Neural cell (in vitro differentiated cells): Measurements from ENCODE around the gene DCAF7. TPM values are rescaled to one million over a fixed set of nuclear protein-coding genes. Genes with fewer than 3 reads are reported as not detected.

Experiments
- H2AFZ ChIP-seq: fragments of 200-600, 300-800 bp; sonication (generic), shearing (Covaris generic); 2 replicates; pipeline ENCODE4 v1.6.0; 2014; ENCODE audit warnings: low read depth, mild to moderate bottlenecking, antibody characterized with exemption, low read length, moderate library complexity
- H3F3A ChIP-seq: fragments of 200-600 bp; shearing (Covaris generic); 2 replicates; pipeline ENCODE4 v1.6.1; 2016; ENCODE audit warnings: mild to moderate bottlenecking, moderate library complexity, mixed read lengths, antibody characterized with exemption, low read length; ENCODE audit not compliant: insufficient read depth, poor library complexity, severe bottlenecking
- H3K27ac ChIP-seq: fragments of 200-600, 300-800 bp; sonication (generic), shearing (Covaris generic); 2 replicates; pipeline ENCODE4 v1.5.1; 2014; ENCODE audit warnings: mild to moderate bottlenecking, low read length, moderate library complexity
- H3K27me3 ChIP-seq: fragments of 300-800, 200-600 bp; sonication (generic), shearing (Covaris generic); 2 replicates; pipeline ENCODE4 v1.6.0; 2014; ENCODE audit warnings: mild to moderate bottlenecking, low read depth, low read length, moderate library complexity; ENCODE audit not compliant: insufficient read depth
- H3K36me3 ChIP-seq: fragments of 300-800, 200-600 bp; sonication (generic), shearing (Covaris generic); 2 replicates; pipeline ENCODE4 v1.5.1; 2014; ENCODE audit warnings: mild to moderate bottlenecking, antibody characterized with exemption, low read length, moderate library complexity; ENCODE audit not compliant: insufficient read depth
- H3K4me2 ChIP-seq: fragments of 300-800, 200-600 bp; sonication (generic), shearing (Covaris generic); 2 replicates; pipeline ENCODE4 v1.6.0; 2014; ENCODE audit warnings: mild to moderate bottlenecking, low read length
- H3K4me3 ChIP-seq: fragments of 300-800, 200-600 bp; sonication (generic), shearing (Covaris generic); 2 replicates; pipeline ENCODE4 v1.5.1; 2014; ENCODE audit warnings: mild to moderate bottlenecking, low read length, moderate library complexity
- H3K79me2 ChIP-seq: fragments of 200-600 bp; shearing (Covaris generic); replicated peaks from 2 replicates; pipeline ENCODE4 v1.6.0; 2014; ENCODE audit warnings: mild to moderate bottlenecking, low read length, moderate library complexity; ENCODE audit not compliant: insufficient read depth
- H3K9ac ChIP-seq: fragments of 300-800, 200-600 bp; sonication (generic), shearing (Covaris generic); 2 replicates; pipeline ENCODE4 v1.6.1; 2016; ENCODE audit warnings: mild to moderate bottlenecking, low read length, mixed read lengths
- H3K9me2 ChIP-seq: fragments of 200-600 bp; shearing (Covaris generic); 2 replicates; pipeline ENCODE4 v1.6.1; 2016; ENCODE audit warnings: mild to moderate bottlenecking, low read length, mixed read lengths; ENCODE audit not compliant: insufficient read depth
- H3K9me3 ChIP-seq: fragments of 200-600, 300-800 bp; sonication (generic), shearing (Covaris generic); 2 replicates; pipeline ENCODE4 v1.6.1; 2016; ENCODE audit warnings: mild to moderate bottlenecking, mixed run types, low read length, moderate library complexity, mixed read lengths
- H4K20me1 ChIP-seq: fragments of 200-600 bp; shearing (Covaris generic); 2 replicates; pipeline ENCODE4 v1.6.1; 2016; ENCODE audit warnings: mild to moderate bottlenecking, mixed run types; ENCODE audit not compliant: insufficient read depth
- CTCF ChIP-seq: fragments of 450-650 bp; IDR thresholded peaks from 2 replicates; pipeline ENCODE4 v1.5.1; 2014; ENCODE audit warnings: antibody characterized with exemption, mild to moderate bottlenecking, moderate library complexity; ENCODE audit not compliant: poor library complexity, severe bottlenecking
- EP300 ChIP-seq: fragments of 450-650 bp; conservative IDR thresholded peaks from 2 replicates; pipeline ENCODE4 v1.6.1; 2014; ENCODE audit warnings: antibody characterized with exemption, mild to moderate bottlenecking, moderate library complexity; ENCODE audit not compliant: poor library complexity, severe bottlenecking
- EZH2 ChIP-seq: fragments of 200-600, 300-800 bp; shearing (Covaris generic), sonication (generic); IDR thresholded peaks from 2 replicates; pipeline ENCODE4 v1.6.1; 2014; ENCODE audit warnings: antibody characterized with exemption, low read length, borderline replicate concordance, mild to moderate bottlenecking; ENCODE audit not compliant: insufficient read depth, poor library complexity, severe bottlenecking
- MXI1 ChIP-seq: fragments of 450-650 bp; conservative IDR thresholded peaks from 2 replicates; pipeline ENCODE4 v1.6.1; 2014; ENCODE audit warnings: antibody characterized with exemption, mild to moderate bottlenecking; ENCODE audit not compliant: poor library complexity, severe bottlenecking
- POLR2AphosphoS5 ChIP-seq: IDR thresholded peaks from 2 replicates; pipeline ENCODE4 v1.6.1; 2012
- RAD21 ChIP-seq: fragments of 450-650 bp; conservative IDR thresholded peaks from 2 replicates; pipeline ENCODE4 v1.6.1; 2014; ENCODE audit warnings: antibody characterized with exemption, mild to moderate bottlenecking, moderate library complexity
- REST ChIP-seq: IDR thresholded peaks from 2 replicates; pipeline ENCODE4 v1.6.1; 2012; ENCODE audit warnings: borderline replicate concordance
- SMC3 ChIP-seq: fragments of 450-650 bp; conservative IDR thresholded peaks from 2 replicates; pipeline ENCODE4 v1.6.1; 2014; ENCODE audit warnings: antibody characterized with exemption, mild to moderate bottlenecking, moderate library complexity; ENCODE audit not compliant: poor library complexity
- TAF1 ChIP-seq: IDR thresholded peaks from 2 replicates; pipeline ENCODE4 v1.6.1; 2012; ENCODE audit warnings: low read depth
- polyA plus RNA-seq: library from polyadenylated mRNA; depleted of rRNA; stranded (reverse); fragments of >200 nt; gene quantifications from 2 replicates; pipeline ENCODE4 v1.2.3, GENCODE V29; 2014

The DCAF7 gene
- polyA plus RNA-seq, 1 donor from 2014 or later = 35.3 TPM

- Histone ChIP-seq H2AFZ (no peak overlapping the region), H3F3A (no peaks in the 10 kb centered on the region), H4K20me1 (no peaks in the 10 kb centered on the region), H3K9ac (no peak overlapping the region), H3K9me2 (no peaks in the 10 kb centered on the region), H3K27ac (no peak overlapping the region), H3K36me3 (no peaks in the 10 kb centered on the region), H3K4me2 (no peak overlapping the region), H3K4me3 (no peak overlapping the region), H3K9me3 (no peaks in the 10 kb centered on the region), H3K79me2 (no peaks in the 10 kb centered on the region), H3K27me3 (peaks cover 23% of the 10 kb centered on the region)
- no peak for TF ChIP-seq EZH2
These were observed 22.1 kb upstream of the DCAF7 start for GRCh38 chr17:63528183-63528582.

GRCh38 chr17:63529711-63530556 is 20.3 kb upstream of the DCAF7 start:
- no peaks in the 10 kb centered on the region for H3K36me3 ChIP-seq
- no peaks in the 10 kb centered on the region for H3F3A ChIP-seq
- H3K9me2 ChIP-seq = no peaks in the 10 kb centered on the region
- no peak overlapping the region for H3K9ac ChIP-seq
- no peaks in the 10 kb centered on the region for H3K79me2 ChIP-seq
- H3K9me3 ChIP-seq = no peaks in the 10 kb centered on the region
- H3K4me2 ChIP-seq = no peak overlapping the region
- no peak overlapping the region for H3K4me3 ChIP-seq
- no peak for TF ChIP-seq REST
- H4K20me1 ChIP-seq = no peaks in the 10 kb centered on the region
- peaks cover 9% of the 10 kb centered on the region for H3K27me3 ChIP-seq
- H3K27ac ChIP-seq = no peak overlapping the region
- H2AFZ ChIP-seq = no peak overlapping the region

DNA sequence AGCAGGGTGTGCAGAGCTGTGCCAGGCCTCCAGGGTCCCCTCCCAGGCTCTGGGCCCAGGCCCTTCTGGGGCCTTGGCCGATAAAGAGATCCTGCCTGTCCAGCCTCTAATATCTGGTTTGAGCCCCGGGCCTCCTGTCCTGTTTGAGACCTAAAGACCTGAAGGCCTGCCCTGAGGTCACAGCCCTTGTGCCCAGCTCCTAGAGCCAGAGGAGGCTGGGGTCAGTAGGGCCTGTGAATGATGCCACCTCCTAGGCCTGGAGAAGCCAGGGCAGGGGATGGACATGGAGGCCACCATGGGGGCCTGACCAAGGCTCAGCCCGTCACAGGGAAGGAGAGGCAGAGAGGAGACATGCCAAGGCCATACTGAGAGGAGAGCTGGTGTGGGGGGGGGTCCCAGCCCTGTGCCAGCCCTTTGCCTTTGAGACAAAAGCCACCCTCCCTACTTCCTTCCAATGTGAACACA is 19.7 kb upstream of the DCAF7 start:
- Histone ChIP-seq H3K9ac (no peak overlapping the region), H2AFZ (no peak overlapping the region), H3K9me2 (no peaks in the 10 kb centered on the region), H3K27ac (no peak overlapping the region), H3K9me3 (no peaks in the 10 kb centered on the region), H3K79me2 (no peaks in the 10 kb centered on the region), H3F3A (no peaks in the 10 kb centered on the region), H3K36me3 (no peaks in the 10 kb centered on the region), H3K4me2 (no peak overlapping the region), H3K4me3 (no peak overlapping the region), H3K27me3 (peaks cover 6% of the 10 kb centered on the region), H4K20me1 (no peaks in the 10 kb centered on the region)
- TF ChIP-seq POLR2AphosphoS5 (no peak), EZH2 (no peak), REST (no peak), EP300 (no peak), CTCF (no peak), RAD21 (no peak), TAF1 (no peak), MXI1 (no peak), SMC3 (no peak)
